HG02678 (cell line): ENCODE data around the gene SPSB1.

Source experiments
- ATAC-seq: cut with Tn5 transposase; IDR thresholded peaks from one replicate; pipeline ENCODE4 v1.9.1; 2021; ENCODE audit warnings: mild to moderate bottlenecking, moderate library complexity; ENCODE audit not compliant: unreplicated experiment

The SPSB1 gene

GRCh38 chr1:9258629-9259028 is 34.1 kb upstream of the SPSB1 start:
- ATAC-seq, result no peak

GRCh38 chr1:9260059-9260766 is 32.5 kb upstream of the SPSB1 start:
- ATAC-seq, result no peak

GRCh38 chr1:9261496-9261895 is 31.2 kb upstream of the SPSB1 start:
- no peak for ATAC-seq

- no peak for ATAC-seq
These were observed 30.4 kb upstream of the SPSB1 start for GRCh38 chr1:9262096-9262986.

GRCh38 chr1:9263276-9263855 is 29.3 kb upstream of the SPSB1 start:
- no peak for ATAC-seq

- ATAC-seq, result no peak
These were observed 28.5 kb upstream of the SPSB1 start for GRCh38 chr1:9263984-9264872.

- no peak for ATAC-seq
These were observed 27.7 kb upstream of the SPSB1 start for GRCh38 chr1:9265037-9265436.

GRCh38 chr1:9265968-9266367 is 26.7 kb upstream of the SPSB1 start:
- no peak for ATAC-seq

- no peak for ATAC-seq
These were observed 25.4 kb upstream of the SPSB1 start for GRCh38 chr1:9267352-9267686.

- ATAC-seq, result no peak
These were observed 24.7 kb upstream of the SPSB1 start for GRCh38 chr1:9267827-9268581.

GRCh38 chr1:9269078-9269501 is 23.6 kb upstream of the SPSB1 start:
- no peak for ATAC-seq

GRCh38 chr1:9269721-9270120 is 23.0 kb upstream of the SPSB1 start:
- no peak for ATAC-seq

GRCh38 chr1:9270290-9270883 is 22.3 kb upstream of the SPSB1 start:
- no peak for ATAC-seq

- ATAC-seq, result no peak
These were observed 21.4 kb upstream of the SPSB1 start for GRCh38 chr1:9271283-9271682.

GRCh38 chr1:9271861-9272595 is 20.7 kb upstream of the SPSB1 start:
- no peak for ATAC-seq

- no peak for ATAC-seq
These were observed 19.5 kb upstream of the SPSB1 start for GRCh38 chr1:9273177-9273576.

- ATAC-seq, result no peak
These were observed 17.5 kb upstream of the SPSB1 start for GRCh38 chr1:9275161-9275560.

GRCh38 chr1:9275567-9276034 is 17.1 kb upstream of the SPSB1 start:
- peak; percentile 86 for ATAC-seq

- no peak for ATAC-seq
These were observed 14.6 kb upstream of the SPSB1 start for GRCh38 chr1:9278116-9278515.
